Right cardiac atrium (tissue), 5 donors: ENCODE results near the gene EXOC7. TPM values are rescaled to one million over a fixed set of nuclear protein-coding genes. Genes with fewer than 3 reads are reported as not detected.
A peak's percentile ranks its signal among the peaks of the same experiment; 100 is the strongest.

ENCODE experiments used
- ATAC-seq, 2 donors: fragments of 200-7000 bp; cut with Tn5 transposase; one replicate each; pipeline versions ENCODE4 v1.8.0 to v1.9.1; 2020; ENCODE audit warnings: moderate library complexity in 2 of 2, mild to moderate bottlenecking in 1 of 2
- DNase-seq, 3 donors: peaks; one replicate each; pipeline ENCODE4 v3.0.0-alpha.2; 2020
- H3K27ac ChIP-seq: one replicate; pipeline ENCODE4 v1.5.1; 2013; ENCODE audit warnings: mild to moderate bottlenecking, low read length, control low read depth, moderate library complexity
- H3K27me3 ChIP-seq: one replicate; pipeline ENCODE4 v1.6.1; 2013; ENCODE audit not compliant: control insufficient read depth, insufficient read depth
- H3K4me1 ChIP-seq: one replicate; pipeline ENCODE4 v1.6.1; 2013; ENCODE audit warnings: low read length; ENCODE audit not compliant: control insufficient read depth, insufficient read depth
- H3K4me3 ChIP-seq: one replicate; pipeline ENCODE4 v1.5.1; 2013; ENCODE audit warnings: low read length, control low read depth
- H3K9me3 ChIP-seq: one replicate; pipeline ENCODE4 v1.6.1; 2013; ENCODE audit warnings: low read length; ENCODE audit not compliant: control insufficient read depth
- WGBS: extraction: QIAGEN DNeasy Blood & Tissue Kit; methylation state at CpG from one replicate; pipeline ENCODE4 v1.1.7; 2013; 5-methylcytosine and 5-hydroxymethylcytosine counted together
- intact Hi-C, 4 donors: fragments of 100-400 bp; cut with DNase I; formaldehyde crosslinking; loops; one replicate each; pipeline versions ENCODE4 v1.11.0 to v1.14.0; 2022 to 2023
- microRNA-seq, 2 donors: library from miRNA; unstranded; fragments of <30 nt; microRNA quantifications; one replicate each; pipeline ENCODE4 v1.2.0, GENCODE V29; 2020 to 2021
- polyA plus RNA-seq: library from polyadenylated mRNA; stranded (reverse); fragments of 200-250 nt; gene quantifications from one replicate; pipeline ENCODE4 v1.2.3, GENCODE V29; 2013
- total RNA-seq, 4 donors: library from RNA; stranded (reverse); fragmentation: NEBNext Ultra II Directional; extraction: Animal tissue kit (Norgen Biotek cat#: 25700); gene quantifications; one replicate each; pipeline ENCODE4 v1.2.1, GENCODE V29; 2021
- donor health status: healthy with polysubstance abuse.
- donor health status: DM: no; HTN: yes; CAD: no.
- donor health status: DM: no; HTN: no; CAD: no.
- donor health status: DM: no; HTN: yes; CAD: no; lungs with severe emphysema.
- donor health status: DM: yes; HTN: yes; CAD: no.

EXOC7 gene
- total and polyA plus RNA-seq, 5 donors, result 40.4 to 93.5 (median 81.9) TPM

DNA sequence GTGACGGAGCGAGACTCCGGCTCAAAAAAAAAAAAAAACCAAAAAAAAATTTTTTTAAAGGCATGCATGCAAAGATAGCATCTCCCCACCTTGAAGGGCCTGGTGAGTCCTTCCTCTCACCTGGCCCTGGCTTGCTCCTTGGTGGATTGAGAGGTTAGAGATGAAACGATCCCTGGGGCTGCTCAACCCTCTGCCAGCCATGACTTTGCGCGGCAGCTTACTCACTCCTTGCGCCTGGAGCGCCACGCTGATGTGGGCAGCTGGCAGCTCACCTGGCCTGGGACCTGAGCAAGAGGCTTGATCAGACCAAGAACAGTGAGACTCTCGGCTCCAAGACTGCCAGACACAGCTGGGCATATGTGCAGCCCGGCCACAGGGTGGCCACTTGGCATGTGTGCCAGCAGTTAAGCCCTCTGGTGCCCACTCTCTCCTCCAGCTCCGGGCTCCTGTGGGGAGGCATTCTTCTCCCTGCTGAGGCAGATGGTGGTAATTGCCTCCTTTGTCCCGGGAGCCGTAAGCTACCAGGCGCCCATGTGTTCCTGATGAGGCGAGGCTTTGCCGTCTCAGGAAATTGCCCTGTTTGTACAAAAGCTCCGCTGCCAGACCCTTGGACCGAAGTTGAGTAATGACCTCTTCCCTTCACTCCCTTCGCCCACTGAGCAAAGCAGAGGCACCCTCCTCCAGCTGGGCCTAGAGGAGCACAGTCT lies 71.4 kb downstream of the EXOC7 start:
- DNase-seq (peak in 1 of 3 donors; percentile 29), ATAC-seq (no peak)
- 87% methylated on average over 20 of the region's 20 CpGs for WGBS
- Histone ChIP-seq H3K27ac (no peak overlapping the region), H3K9me3 (no peaks in the 10 kb centered on the region), H3K27me3 (no peaks in the 10 kb centered on the region), H3K4me1 (no peaks in the 10 kb centered on the region), H3K4me3 (no peak overlapping the region)
- intact Hi-C loops, result no loop called here

Small RNA genes lying within 50 kb of the gene (microRNA-seq; reads per million reads assigned to microRNA genes)
- 0 reads per million in 2 donors for gene MIR6868

Other genes starting within 250 kb of the EXOC7 start
- 100 to 1,000 TPM; 112 to 128 (median 118) TPM for gene WBP2, start 248.5 kb downstream of the EXOC7 start, total RNA-seq
- 109 TPM for gene WBP2, start 248.5 kb downstream of the EXOC7 start, polyA plus RNA-seq
- gene TRIM47, start 225.2 kb downstream of the EXOC7 start, total RNA-seq, result 10 to 100 TPM; 24.1 to 25.9 (median 25.3) TPM
- 19.2 TPM for gene TRIM47, start 225.2 kb downstream of the EXOC7 start, polyA plus RNA-seq
- 10 to 100 TPM in 1 of 4 donors, 1 to 10 TPM in 3; 5.7 to 10.7 (median 7.7) TPM for gene TRIM65, start 206.8 kb downstream of the EXOC7 start, total RNA-seq
- gene TRIM65, start 206.8 kb downstream of the EXOC7 start, polyA plus RNA-seq, result 7.9 TPM
- 10 to 100 TPM; 64.1 to 94.2 (median 83.8) TPM for gene MRPL38, start 198.9 kb downstream of the EXOC7 start, total RNA-seq
- 57.9 TPM for gene MRPL38, start 198.9 kb downstream of the EXOC7 start, polyA plus RNA-seq
- 1 to 10 TPM; 4.8 to 5.5 (median 5.1) TPM for gene FBF1, start 162.7 kb downstream of the EXOC7 start, total RNA-seq
- 5.0 TPM for gene FBF1, start 162.7 kb downstream of the EXOC7 start, polyA plus RNA-seq
- 10 to 100 TPM; 56.9 to 67.5 (median 62.3) TPM for gene ACOX1, start 124.6 kb downstream of the EXOC7 start, total RNA-seq
- 18.7 TPM for gene ACOX1, start 124.6 kb downstream of the EXOC7 start, polyA plus RNA-seq
- gene TEN1, start 124.5 kb downstream of the EXOC7 start, total RNA-seq, result 10 to 100 TPM in 2 of 4 donors, 1 to 10 TPM in 2; 8.5 to 12.1 (median 9.9) TPM
- gene TEN1, start 124.5 kb downstream of the EXOC7 start, polyA plus RNA-seq, result 22.5 TPM
- 1 to 10 TPM; 2.4 to 2.6 (median 2.5) TPM for gene CDK3, start 102.9 kb downstream of the EXOC7 start, total RNA-seq
- 2.9 TPM for gene CDK3, start 102.9 kb downstream of the EXOC7 start, polyA plus RNA-seq
- gene EVPL, start 76.5 kb downstream of the EXOC7 start, total RNA-seq, result under 1 TPM in 3 of 4 donors, not detected in 1; 0.06 to 0.09 (median 0.09) TPM
- 0.02 TPM for gene EVPL, start 76.5 kb downstream of the EXOC7 start, polyA plus RNA-seq
- gene SRP68, start 31.3 kb downstream of the EXOC7 start, total RNA-seq, result 10 to 100 TPM; 59.9 to 63.5 (median 61.5) TPM
- 34.6 TPM for gene SRP68, start 31.3 kb downstream of the EXOC7 start, polyA plus RNA-seq
- gene GALR2, start 29.0 kb downstream of the EXOC7 start, total RNA-seq, result not detected
- gene GALR2, start 29.0 kb downstream of the EXOC7 start, polyA plus RNA-seq, result not detected
- not detected for gene ZACN, start 24.6 kb downstream of the EXOC7 start, total RNA-seq
- gene ZACN, start 24.6 kb downstream of the EXOC7 start, polyA plus RNA-seq, result 1.5 TPM
- gene FOXJ1, start 37.5 kb upstream of the EXOC7 start, total RNA-seq, result not detected
- not detected for gene FOXJ1, start 37.5 kb upstream of the EXOC7 start, polyA plus RNA-seq
- gene RNF157, start 136.7 kb upstream of the EXOC7 start, total RNA-seq, result 10 to 100 TPM; 10.2 to 18.8 (median 13.9) TPM
- 12.1 TPM for gene RNF157, start 136.7 kb upstream of the EXOC7 start, polyA plus RNA-seq
- gene UBALD2, start 161.6 kb upstream of the EXOC7 start, total RNA-seq, result 10 to 100 TPM; 19.8 to 28.9 (median 24.5) TPM
- gene UBALD2, start 161.6 kb upstream of the EXOC7 start, polyA plus RNA-seq, result 19.5 TPM
- 1 to 10 TPM; 1.9 to 2.5 (median 2.2) TPM for gene QRICH2, start 204.5 kb upstream of the EXOC7 start, total RNA-seq
- gene QRICH2, start 204.5 kb upstream of the EXOC7 start, polyA plus RNA-seq, result 2.1 TPM